NCI-H510A (cell line): Measurements from ENCODE around the gene SPSB1.
A peak's percentile ranks its signal among the peaks of the same experiment; 100 is the strongest.

ENCODE experiments used
- DNase-seq: peaks from one replicate; lab custom pipeline; 2025; lab: John Stamatoyannopoulos, UW

SPSB1 gene

GRCh38 chr1:9300573-9300972, 7.9 kb downstream of the SPSB1 start:
- DNase-seq = no peak

GRCh38 chr1:9302745-9303524, 10.2 kb downstream of the SPSB1 start:
- peak; percentile 54 for DNase-seq

- no peak for DNase-seq
Measured at GRCh38 chr1:9303916-9304315, 11.2 kb downstream of the SPSB1 start.

- DNase-seq = no peak
Measured at GRCh38 chr1:9305216-9305615, 12.5 kb downstream of the SPSB1 start.

GRCh38 chr1:9306006-9306405, 13.3 kb downstream of the SPSB1 start:
- no peak for DNase-seq

GRCh38 chr1:9307303-9307702, 14.6 kb downstream of the SPSB1 start:
- no peak for DNase-seq

GRCh38 chr1:9308236-9308785, 15.6 kb downstream of the SPSB1 start:
- DNase-seq = no peak

GRCh38 chr1:9309080-9309479, 16.4 kb downstream of the SPSB1 start:
- DNase-seq = no peak

GRCh38 chr1:9309991-9310390, 17.3 kb downstream of the SPSB1 start:
- DNase-seq = no peak

- no peak for DNase-seq
Measured at GRCh38 chr1:9311029-9311428, 18.3 kb downstream of the SPSB1 start.

- DNase-seq = no peak
Measured at GRCh38 chr1:9311479-9311878, 18.8 kb downstream of the SPSB1 start.

- no peak for DNase-seq
Measured at GRCh38 chr1:9312168-9312720, 19.6 kb downstream of the SPSB1 start.

GRCh38 chr1:9313576-9313975, 20.9 kb downstream of the SPSB1 start:
- DNase-seq = no peak

- no peak for DNase-seq
Measured at GRCh38 chr1:9314111-9314510, 21.4 kb downstream of the SPSB1 start.

GRCh38 chr1:9314711-9315379, 22.2 kb downstream of the SPSB1 start:
- no peak for DNase-seq

- no peak for DNase-seq
Measured at GRCh38 chr1:9315411-9316079, 22.9 kb downstream of the SPSB1 start.

- DNase-seq = no peak
Measured at GRCh38 chr1:9316080-9316444, 23.4 kb downstream of the SPSB1 start.

- DNase-seq = no peak
Measured at GRCh38 chr1:9316512-9316911, 23.8 kb downstream of the SPSB1 start.

GRCh38 chr1:9317072-9317471, 24.4 kb downstream of the SPSB1 start:
- DNase-seq = no peak

- DNase-seq = peak; percentile 85
Measured at GRCh38 chr1:9317591-9318417, 25.1 kb downstream of the SPSB1 start.

GRCh38 chr1:9319208-9319788, 26.6 kb downstream of the SPSB1 start:
- DNase-seq = no peak
